ENCODE results near the gene CCNL1.

DNA sequence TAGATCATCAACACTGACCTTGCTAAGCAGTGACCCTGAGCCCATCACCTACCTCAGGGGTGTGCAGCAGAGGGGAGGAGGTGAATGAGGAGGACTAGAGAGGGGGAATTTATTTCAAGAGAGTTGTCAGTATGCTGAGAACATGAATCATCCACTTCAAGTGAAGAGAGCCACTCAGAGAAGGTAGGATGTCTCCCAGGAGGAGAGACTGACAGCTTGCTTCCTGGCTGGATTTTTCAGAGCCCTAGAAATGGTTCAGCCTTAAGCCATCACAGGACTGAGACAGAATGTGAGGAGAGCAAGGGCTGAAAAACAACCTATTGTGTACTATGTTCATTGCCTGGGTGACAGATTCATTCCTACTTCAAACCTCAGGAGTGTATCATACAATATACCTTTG lies 34.8 kb downstream of the CCNL1 start:
- TF ChIP-seq SUZ12 (IDR thresholded peaks at IDR 0.05; ENCODE audit: extremely low read depth, insufficient read depth, insufficient read length): no peak
- no peak for TF ChIP-seq ZNF274 (IDR thresholded peaks at IDR 0.05; ENCODE audit: low read depth, low read length)

Data from NT2/D1 (cell line).